Endodermal cell (in vitro differentiated cells): ENCODE data around the gene REC8. TPM values are rescaled to one million over a fixed set of nuclear protein-coding genes. Genes with fewer than 3 reads are reported as not detected.
A peak's percentile ranks its signal among the peaks of the same experiment; 100 is the strongest.

ENCODE experiments used
- DNase-seq: peaks from one replicate; pipeline ENCODE4 v3.0.0-alpha.2; 2017
- H3K27ac ChIP-seq: 2 replicates; pipeline ENCODE4 v1.5.1; 2013; ENCODE audit warnings: mild to moderate bottlenecking, low read depth, low read length, moderate library complexity
- H3K27me3 ChIP-seq: 2 replicates; pipeline ENCODE4 v1.6.1; 2013; ENCODE audit warnings: mild to moderate bottlenecking, low read length, moderate library complexity; ENCODE audit not compliant: insufficient read depth, control insufficient read depth, poor library complexity, severe bottlenecking
- H3K36me3 ChIP-seq: 2 replicates; pipeline ENCODE4 v1.7.0; 2013; ENCODE audit warnings: mild to moderate bottlenecking, low read length, moderate library complexity; ENCODE audit not compliant: control insufficient read depth, insufficient read depth
- H3K4me1 ChIP-seq: one replicate; pipeline ENCODE4 v1.7.0; 2013; ENCODE audit warnings: low read length; ENCODE audit not compliant: control insufficient read depth, insufficient read depth
- H3K4me3 ChIP-seq: 2 replicates; pipeline ENCODE4 v1.5.1; 2013; ENCODE audit warnings: mild to moderate bottlenecking, low read length, moderate library complexity
- H3K9ac ChIP-seq: 2 replicates; pipeline ENCODE4 v1.6.1; 2013; ENCODE audit warnings: mild to moderate bottlenecking, low read length, moderate library complexity; ENCODE audit not compliant: poor library complexity, severe bottlenecking; ENCODE audit errors: extremely low read depth
- H3K9me3 ChIP-seq: 2 replicates; pipeline ENCODE4 v1.6.1; 2013; ENCODE audit warnings: mild to moderate bottlenecking, low read length, moderate library complexity; ENCODE audit not compliant: control insufficient read depth
- H3K27ac Mint-ChIP-seq: 2 replicates; pipeline ENCODE4 v1.8.0; 2020; ENCODE audit warnings: mixed read lengths
- H3K27me3 Mint-ChIP-seq: 2 replicates; pipeline ENCODE4 v1.8.0; 2021; ENCODE audit warnings: mild to moderate bottlenecking, mixed read lengths; ENCODE audit not compliant: insufficient read depth
- H3K36me3 Mint-ChIP-seq: 2 replicates; pipeline ENCODE4 v1.8.0; 2020; ENCODE audit warnings: low read depth, mixed read lengths
- H3K4me1 Mint-ChIP-seq: 2 replicates; pipeline ENCODE4 v1.8.0; 2020; ENCODE audit warnings: mixed read lengths
- H3K4me3 Mint-ChIP-seq: 2 replicates; pipeline ENCODE4 v1.8.0; 2020; ENCODE audit warnings: mild to moderate bottlenecking, moderate library complexity, mixed read lengths
- H3K9me3 Mint-ChIP-seq: 2 replicates; pipeline ENCODE4 v1.8.0; 2020; ENCODE audit warnings: mild to moderate bottlenecking, mixed read lengths
- CTCF ChIP-seq: fragments of 200-600 bp; sonication (generic); conservative IDR thresholded peaks from 2 replicates; pipeline ENCODE4 v1.5.0; 2021; ENCODE audit warnings: antibody characterized with exemption, mild to moderate bottlenecking
- WGBS, 2 experiments: methylation state at CpG; one replicate each; pipeline versions ENCODE4 v1.1.5 to v1.1.7; 2013; ENCODE audit warnings: missing lambda C conversion rate in 2 of 2, mixed read lengths in 1 of 2; ENCODE audit not compliant: insufficient coverage in 1 of 2, insufficient read length in 1 of 2; 5-methylcytosine and 5-hydroxymethylcytosine counted together
- total RNA-seq, 2 donors: library from RNA; stranded (reverse); fragmentation: NEBNext Ultra II Directional in 1 of 2; extraction: Animal tissue kit (Norgen Biotek cat#: 25700) in 1 of 2; gene quantifications; 2 replicates in 1 of 2; 3 replicates in 1 of 2; pipeline ENCODE4 v1.2.1, GENCODE V29; 2021

Gene REC8
- total RNA-seq, 2 donors from 2014 or later = 60.3 to 98.3 TPM

- Mint-ChIP-seq H3K4me1 (peaks cover 11% of the 10 kb centered on the region), H3K27ac (peak overlapping the region; percentile 30), H3K36me3 (peaks cover under 1% of the 10 kb centered on the region), H3K27me3 (no peaks in the 10 kb centered on the region), H3K9me3 (no peaks in the 10 kb centered on the region), H3K4me3 (no peak overlapping the region)
- Histone ChIP-seq H3K27ac (no peak overlapping the region), H3K9ac (no peak overlapping the region), H3K36me3 (peaks cover 5% of the 10 kb centered on the region), H3K4me1 (no peaks in the 10 kb centered on the region), H3K27me3 (no peaks in the 10 kb centered on the region), H3K4me3 (no peak overlapping the region), H3K9me3 (no peaks in the 10 kb centered on the region)
- DNase-seq = no peak
- WGBS, 2 experiments = 96% methylated on average over 2 of the region's 2 CpGs; no CpG with 5 or more reads in 1 of the 2 experiments
- TF ChIP-seq CTCF = no peak
Measured at GRCh38 chr14:24132976-24133375, 38.9 kb upstream of the REC8 start.

GRCh38 chr14:24133735-24134134, 38.1 kb upstream of the REC8 start:
- no CpG with 5 or more reads among the region's 1 CpG for WGBS, 2 experiments
- no peak for TF ChIP-seq CTCF
- no peak overlapping the region for H3K27ac ChIP-seq
- Mint-ChIP-seq H3K27me3 (no peaks in the 10 kb centered on the region), H3K4me3 (no peak overlapping the region), H3K36me3 (peaks cover 8% of the 10 kb centered on the region), H3K27ac (no peak overlapping the region), H3K4me1 (peaks cover 11% of the 10 kb centered on the region), H3K9me3 (no peaks in the 10 kb centered on the region)
- no peaks in the 10 kb centered on the region for H3K27me3 ChIP-seq
- H3K4me1 ChIP-seq = no peaks in the 10 kb centered on the region
- peaks cover 12% of the 10 kb centered on the region for H3K36me3 ChIP-seq
- no peak for DNase-seq
- no peak overlapping the region for H3K9ac ChIP-seq
- no peaks in the 10 kb centered on the region for H3K9me3 ChIP-seq
- no peak overlapping the region for H3K4me3 ChIP-seq

GRCh38 chr14:24135584-24135833, 36.4 kb upstream of the REC8 start:
- no peak for DNase-seq
- Mint-ChIP-seq H3K4me1 (peaks cover 20% of the 10 kb centered on the region), H3K36me3 (peaks cover 20% of the 10 kb centered on the region), H3K9me3 (no peaks in the 10 kb centered on the region), H3K27me3 (no peaks in the 10 kb centered on the region), H3K27ac (no peak overlapping the region), H3K4me3 (peak overlapping the region; percentile 71)
- Histone ChIP-seq H3K4me3 (peak overlapping the region; percentile 82), H3K27me3 (no peaks in the 10 kb centered on the region), H3K9me3 (no peaks in the 10 kb centered on the region), H3K4me1 (no peaks in the 10 kb centered on the region), H3K36me3 (peaks cover 23% of the 10 kb centered on the region), H3K27ac (no peak overlapping the region), H3K9ac (no peak overlapping the region)
- WGBS, 2 experiments = 13 to 21% methylated on average over 7 to 9 of the region's 9 CpGs
- TF ChIP-seq CTCF = no peak
